Adrenal gland (tissue), 5 donors: Measurements from ENCODE around the gene IFT25.

ENCODE experiments used
- POLR2A ChIP-seq, 2 donors: fragments of 450-650 bp; IDR thresholded peaks; one replicate each; pipeline ENCODE4 v1.6.1; 2017; ENCODE audit warnings: antibody characterized with exemption in 2 of 2, mild to moderate bottlenecking in 2 of 2, moderate library complexity in 1 of 2
- TF ChIP-seq, protein P1 (sequence below), 6 experiments: fragments of 450-650 bp in 4 of 6; fragments of 200-600 bp in 2 of 6; sonication (generic) in 1 of 6; IDR thresholded peaks; 1 replicate in 5 of 6; 2 replicates in 1 of 6; pipeline versions ENCODE4 v1.5.1 to v1.8.0; 2016 to 2021; ENCODE audit warnings: antibody characterized with exemption in 6 of 6, mild to moderate bottlenecking in 2 of 6, moderate library complexity in 1 of 6
- donor health status: DM: no; HTN: no; CAD: no.

DNA sequence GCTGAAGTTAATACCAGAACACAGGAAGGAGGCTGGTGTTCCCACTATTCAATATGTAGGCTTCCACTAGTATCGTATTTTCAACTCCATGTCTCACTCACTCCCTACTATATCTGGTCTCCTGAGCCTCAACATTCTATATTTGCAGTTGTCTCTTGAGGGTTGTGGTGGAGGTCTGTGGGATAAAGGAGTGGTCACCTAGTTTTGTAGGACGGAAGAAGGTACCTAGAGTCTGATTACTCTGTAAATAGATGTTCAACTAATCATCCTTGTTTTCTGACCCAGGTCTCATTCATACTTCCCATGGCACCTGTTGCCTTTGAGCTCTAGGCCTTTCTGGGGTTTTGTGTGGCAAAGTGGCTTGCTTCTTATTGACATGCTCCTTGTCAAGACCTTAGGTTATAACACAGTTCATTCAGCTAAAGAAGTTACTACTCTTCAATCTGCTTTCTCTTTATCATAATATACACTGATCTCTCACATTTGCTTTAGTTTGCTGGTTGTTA, 18.1 kb downstream of the IFT25 start:
- TF ChIP-seq, protein P1, sequence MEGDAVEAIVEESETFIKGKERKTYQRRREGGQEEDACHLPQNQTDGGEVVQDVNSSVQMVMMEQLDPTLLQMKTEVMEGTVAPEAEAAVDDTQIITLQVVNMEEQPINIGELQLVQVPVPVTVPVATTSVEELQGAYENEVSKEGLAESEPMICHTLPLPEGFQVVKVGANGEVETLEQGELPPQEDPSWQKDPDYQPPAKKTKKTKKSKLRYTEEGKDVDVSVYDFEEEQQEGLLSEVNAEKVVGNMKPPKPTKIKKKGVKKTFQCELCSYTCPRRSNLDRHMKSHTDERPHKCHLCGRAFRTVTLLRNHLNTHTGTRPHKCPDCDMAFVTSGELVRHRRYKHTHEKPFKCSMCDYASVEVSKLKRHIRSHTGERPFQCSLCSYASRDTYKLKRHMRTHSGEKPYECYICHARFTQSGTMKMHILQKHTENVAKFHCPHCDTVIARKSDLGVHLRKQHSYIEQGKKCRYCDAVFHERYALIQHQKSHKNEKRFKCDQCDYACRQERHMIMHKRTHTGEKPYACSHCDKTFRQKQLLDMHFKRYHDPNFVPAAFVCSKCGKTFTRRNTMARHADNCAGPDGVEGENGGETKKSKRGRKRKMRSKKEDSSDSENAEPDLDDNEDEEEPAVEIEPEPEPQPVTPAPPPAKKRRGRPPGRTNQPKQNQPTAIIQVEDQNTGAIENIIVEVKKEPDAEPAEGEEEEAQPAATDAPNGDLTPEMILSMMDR (IDR thresholded peaks at IDR 0.05): no peak
- TF ChIP-seq POLR2A (IDR thresholded peaks at IDR 0.05): no peak
